Neural crest cell (in vitro differentiated cells): Measurements from ENCODE around the gene KLHL14. TPM values are rescaled to one million over a fixed set of nuclear protein-coding genes. Genes with fewer than 3 reads are reported as not detected.

Experiments
- DNase-seq: peaks from one replicate; pipeline ENCODE4 v3.0.0; 2021; ENCODE audit warnings: low read depth, mixed read lengths, low spot score
- H3K27ac Mint-ChIP-seq: one replicate; pipeline ENCODE4 v1.8.0; 2021; ENCODE audit warnings: mild to moderate bottlenecking, mixed read lengths; ENCODE audit not compliant: unreplicated experiment
- H3K27me3 Mint-ChIP-seq: 2 replicates; pipeline ENCODE4 v1.8.0; 2021; ENCODE audit warnings: low read depth, mild to moderate bottlenecking, mixed read lengths
- H3K36me3 Mint-ChIP-seq: 2 replicates; pipeline ENCODE4 v1.8.0; 2021; ENCODE audit warnings: low read depth, mild to moderate bottlenecking, mixed read lengths
- H3K4me1 Mint-ChIP-seq: 2 replicates; pipeline ENCODE4 v1.8.0; 2021; ENCODE audit warnings: mixed read lengths
- H3K4me3 Mint-ChIP-seq: one replicate; pipeline ENCODE4 v1.8.0; 2021; ENCODE audit warnings: mild to moderate bottlenecking, mixed read lengths
- H3K9me3 Mint-ChIP-seq: 2 replicates; pipeline ENCODE4 v1.8.0; 2021; ENCODE audit warnings: mixed read lengths
- CTCF ChIP-seq: fragments of 200-600 bp; sonication (generic); conservative IDR thresholded peaks from 2 replicates; pipeline ENCODE4 v1.5.0; 2021; ENCODE audit warnings: antibody characterized with exemption, mild to moderate bottlenecking
- long read RNA-seq: library from polyadenylated mRNA; unstranded; transcript quantifications from one replicate; pipeline ENCODE4 v2.0.0, GENCODE V29; 2020
- total RNA-seq: library from RNA; stranded (reverse); gene quantifications from 2 replicates; pipeline ENCODE4 v1.2.1, GENCODE V29; 2021

Gene KLHL14, protein sequence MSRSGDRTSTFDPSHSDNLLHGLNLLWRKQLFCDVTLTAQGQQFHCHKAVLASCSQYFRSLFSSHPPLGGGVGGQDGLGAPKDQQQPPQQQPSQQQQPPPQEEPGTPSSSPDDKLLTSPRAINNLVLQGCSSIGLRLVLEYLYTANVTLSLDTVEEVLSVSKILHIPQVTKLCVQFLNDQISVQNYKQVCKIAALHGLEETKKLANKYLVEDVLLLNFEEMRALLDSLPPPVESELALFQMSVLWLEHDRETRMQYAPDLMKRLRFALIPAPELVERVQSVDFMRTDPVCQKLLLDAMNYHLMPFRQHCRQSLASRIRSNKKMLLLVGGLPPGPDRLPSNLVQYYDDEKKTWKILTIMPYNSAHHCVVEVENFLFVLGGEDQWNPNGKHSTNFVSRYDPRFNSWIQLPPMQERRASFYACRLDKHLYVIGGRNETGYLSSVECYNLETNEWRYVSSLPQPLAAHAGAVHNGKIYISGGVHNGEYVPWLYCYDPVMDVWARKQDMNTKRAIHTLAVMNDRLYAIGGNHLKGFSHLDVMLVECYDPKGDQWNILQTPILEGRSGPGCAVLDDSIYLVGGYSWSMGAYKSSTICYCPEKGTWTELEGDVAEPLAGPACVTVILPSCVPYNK
- total RNA-seq = 2.2 and 2.4 TPM in 2 replicates
- long read RNA-seq, partial matches to known transcripts = 5 of 5 reads
- long read RNA-seq, other reads (novel, unspliced or antisense) = 0 of 5 reads

DNA sequence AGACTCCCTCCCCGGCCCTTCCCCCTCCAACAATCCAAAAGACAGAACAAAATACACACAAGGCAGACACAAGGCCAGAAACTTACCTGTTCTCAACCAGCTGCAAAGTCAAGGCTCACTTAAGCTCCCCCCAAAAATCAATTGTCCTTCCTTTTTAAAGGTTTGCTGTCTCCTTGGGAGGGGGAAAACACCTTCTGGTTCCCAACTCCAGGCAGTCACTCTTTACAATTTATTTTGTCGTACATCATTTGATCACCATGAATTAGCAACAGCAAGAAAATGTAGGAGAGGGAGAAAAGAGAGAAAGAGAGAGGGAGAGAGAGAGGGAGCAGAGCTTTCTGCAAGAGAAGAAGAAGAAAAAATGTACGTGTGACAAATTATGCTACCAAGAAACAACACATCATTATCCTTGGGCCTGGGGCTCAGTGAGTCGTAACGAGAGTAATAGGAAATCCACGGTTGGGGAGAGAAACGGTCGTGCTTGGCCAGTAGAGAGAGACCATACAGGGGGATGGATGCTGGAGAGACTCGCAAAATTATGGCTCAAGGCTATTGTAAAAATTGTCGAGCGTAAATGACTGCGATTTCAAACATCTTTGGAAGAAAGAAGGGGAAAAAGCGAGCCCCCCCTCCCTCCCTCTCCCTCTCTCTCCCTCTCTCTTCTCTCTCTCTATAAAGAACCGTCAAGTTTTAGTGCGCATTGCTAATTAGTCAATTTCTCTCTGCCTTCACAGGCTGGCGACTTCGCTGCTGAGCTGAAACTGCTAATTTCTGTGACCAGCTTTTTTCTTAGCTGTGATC lies at the start of gene KLHL14:
KLHL14 (minus strand) TSS at position 443 of the 801 bp plus-strand sequence. CDS start 2,432 bp downstream, outside the sequence.
- H3K36me3 Mint-ChIP-seq = no peaks in the 10 kb centered on the region
- peaks cover 72% of the 10 kb centered on the region for H3K27me3 Mint-ChIP-seq
- H3K4me1 Mint-ChIP-seq = peaks cover 31% of the 10 kb centered on the region
- DNase-seq = no peak
- peak within 1 kb of the TSS; percentile 82 for H3K4me3 Mint-ChIP-seq
- no peak within 1 kb of the TSS for H3K27ac Mint-ChIP-seq
- no peaks in the 10 kb centered on the region for H3K9me3 Mint-ChIP-seq
- no peak for TF ChIP-seq CTCF

- H3K27me3 Mint-ChIP-seq = no peaks in the 10 kb centered on the region
- no peak for DNase-seq
- no peak for TF ChIP-seq CTCF
- H3K27ac Mint-ChIP-seq = no peak overlapping the region
- H3K4me3 Mint-ChIP-seq = no peak overlapping the region
- H3K4me1 Mint-ChIP-seq = no peaks in the 10 kb centered on the region
- no peaks in the 10 kb centered on the region for H3K9me3 Mint-ChIP-seq
- H3K36me3 Mint-ChIP-seq = no peaks in the 10 kb centered on the region
Measured at GRCh38 chr18:32822197-32822596, 49.4 kb upstream of the KLHL14 start.

GRCh38 chr18:32815881-32816280 lies 43.1 kb upstream of the KLHL14 start:
- Mint-ChIP-seq H3K9me3 (no peaks in the 10 kb centered on the region), H3K4me1 (no peaks in the 10 kb centered on the region), H3K27ac (no peak overlapping the region), H3K4me3 (no peak overlapping the region), H3K27me3 (no peaks in the 10 kb centered on the region), H3K36me3 (no peaks in the 10 kb centered on the region)
- DNase-seq = no peak
- no peak for TF ChIP-seq CTCF

DNA sequence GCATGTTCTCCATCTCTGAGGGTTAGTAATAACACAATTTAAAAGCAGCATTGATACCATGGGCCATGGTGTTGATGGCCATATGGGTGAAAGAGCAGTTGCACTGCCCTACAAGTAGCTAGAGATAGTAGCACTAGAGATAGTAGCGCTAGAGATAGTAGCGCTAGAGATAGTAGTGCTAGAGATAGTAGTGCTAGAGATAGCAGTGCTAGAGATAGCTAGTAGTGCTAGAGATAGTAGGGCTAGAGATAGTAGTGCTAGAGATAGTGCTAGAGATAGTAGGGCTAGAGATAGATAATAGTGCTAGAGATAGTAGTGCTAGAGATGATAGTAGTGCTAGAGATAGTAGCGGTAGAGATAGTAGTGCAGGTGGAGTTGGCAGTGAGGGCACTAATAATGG lies 39.5 kb upstream of the KLHL14 start:
- Mint-ChIP-seq H3K4me3 (no peak overlapping the region), H3K4me1 (no peaks in the 10 kb centered on the region), H3K9me3 (peaks cover 5% of the 10 kb centered on the region), H3K36me3 (peaks cover 3% of the 10 kb centered on the region), H3K27me3 (no peaks in the 10 kb centered on the region), H3K27ac (no peak overlapping the region)
- no peak for DNase-seq
- TF ChIP-seq CTCF = no peak

DNA sequence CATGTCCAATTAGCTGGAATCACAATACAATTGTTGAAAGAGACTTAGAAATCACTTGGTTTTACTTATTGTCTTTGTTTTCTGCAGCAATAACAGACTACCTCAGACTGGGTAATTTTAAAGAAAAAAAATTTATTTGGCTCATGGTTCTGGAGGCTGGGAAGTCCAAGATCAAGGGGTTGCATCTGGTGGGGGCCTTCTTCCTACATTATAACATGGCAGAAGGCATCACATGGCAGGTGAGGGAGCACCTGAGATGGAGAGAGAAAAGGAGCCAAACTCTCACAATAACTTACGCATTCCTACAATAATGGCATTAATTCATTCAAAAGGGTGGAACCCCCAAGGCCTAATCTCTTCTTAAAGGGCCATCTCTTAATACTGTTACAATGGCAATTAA lies 37.5 kb upstream of the KLHL14 start:
- no peak for TF ChIP-seq CTCF
- no peaks in the 10 kb centered on the region for H3K27me3 Mint-ChIP-seq
- no peak overlapping the region for H3K4me3 Mint-ChIP-seq
- peaks cover 3% of the 10 kb centered on the region for H3K36me3 Mint-ChIP-seq
- H3K27ac Mint-ChIP-seq = no peak overlapping the region
- H3K9me3 Mint-ChIP-seq = peaks cover 5% of the 10 kb centered on the region
- no peaks in the 10 kb centered on the region for H3K4me1 Mint-ChIP-seq
- no peak for DNase-seq
